ENCODE data around the gene TNNC2. TPM values are rescaled to one million over a fixed set of nuclear protein-coding genes. Genes with fewer than 3 reads are reported as not detected.
A peak's percentile ranks its signal among the peaks of the same experiment; 100 is the strongest.

Gene TNNC2
- polyA plus RNA-seq, 2 of the 4 experiments (the other 2 are of a cell fraction), result 0.23 TPM; not detected in 1

GRCh38 chr20:45859916-45860315 is 32.8 kb upstream of the TNNC2 start (continued):
- no peak for TF ChIP-seq ATOH8 (CRISPR knock-in tag; IDR thresholded peaks at IDR 0.05; ENCODE audit: low read depth)
- no peak for TF ChIP-seq CHD2 (IDR thresholded peaks at IDR 0.05; ENCODE audit: low read length, partially characterized antibody)
- no peak for TF ChIP-seq TFCP2L1 (CRISPR knock-in tag; IDR thresholded peaks at IDR 0.05)
- no peak for TF ChIP-seq POLR2A (IDR thresholded peaks at IDR 0.05; ENCODE audit: low read length)
- no peak for TF ChIP-seq RARB (CRISPR knock-in tag; IDR thresholded peaks at IDR 0.05)
- no peak for TF ChIP-seq FOSL2 (IDR thresholded peaks at IDR 0.05)
- no peak for TF ChIP-seq FOSL2 (CRISPR knock-in tag; IDR thresholded peaks at IDR 0.05)
- no peak for TF ChIP-seq EHF (CRISPR knock-in tag; IDR thresholded peaks at IDR 0.05)
- TF ChIP-seq JUN (IDR thresholded peaks at IDR 0.05), result no peak
- no peak for TF ChIP-seq CBX2 (IDR thresholded peaks at IDR 0.05; ENCODE audit: borderline replicate concordance, low read depth)
- TF ChIP-seq ESRRA (IDR thresholded peaks at IDR 0.05; ENCODE audit: borderline replicate concordance, low read length), result no peak

GRCh38 chr20:45857882-45858216 is 30.7 kb upstream of the TNNC2 start:
- ChIA-PET POLR2A (no interaction called here), CTCF (interaction anchor here (1.2 to 1.3 kb wide), 2 partner anchors 23 to 58 kb away, joined by 3 to 4 read pairs; no protein-coding TSS in a partner anchor)
- Histone ChIP-seq H3K4me1 (peaks cover 22% of the 10 kb centered on the region; the same call in 2 of the 3 replicates), H3K27ac (peak overlapping the region; percentile 74 to 80), H3K4me2 (peak overlapping the region; percentile 95), H3K9me3 (no peaks in the 10 kb centered on the region), H3K4me3 (peak overlapping the region; percentile 63)
- no peak for DNase-seq (ENCODE audit: low read depth in 1 of 2, low spot score in 1 of 2)
- no peak for TF ChIP-seq CEBPB (IDR thresholded peaks at IDR 0.05)
- TF ChIP-seq JUNB (IDR thresholded peaks at IDR 0.05), result no peak
- no peak for TF ChIP-seq FOSB (CRISPR knock-in tag; IDR thresholded peaks at IDR 0.05)
- TF ChIP-seq RFX5 (IDR thresholded peaks at IDR 0.05), result no peak
- no peak for TF ChIP-seq ZSCAN20 (CRISPR knock-in tag; IDR thresholded peaks at IDR 0.05)
- peak; percentile 63 for TF ChIP-seq ZFP36 (IDR thresholded peaks at IDR 0.05; ENCODE audit: borderline replicate concordance, partially characterized antibody)
- WGBS (ENCODE audit: missing lambda C conversion rate), result 63% methylated on average over 11 of the region's 13 CpGs
- peak in 1 of 2 experiments; percentile 10; a peak in 1 of 6 replicates for ATAC-seq
- no peak for FAIRE-seq

- DNase-seq (ENCODE audit: low read depth in 1 of 2, low spot score in 1 of 2) (peak; percentile 100), ATAC-seq (peak; percentile 100), FAIRE-seq (no peak)
- H3K4me3 ChIP-seq, result peak within 1 kb of the TSS; percentile 63
- WGBS (ENCODE audit: missing lambda C conversion rate), result 6% methylated on average over 33 of the region's 36 CpGs
- POLR2A ChIA-PET, result no interaction called here
- peak within 1 kb of the TSS; percentile 74 to 86 for H3K27ac ChIP-seq
- CTCF ChIA-PET, result interaction anchor here (1.0 to 2.5 kb wide), 4 partner anchors 10 to 58 kb away, joined by 4 to 9 read pairs (median 8); no protein-coding TSS in a partner anchor
- H3K4me2 ChIP-seq, result peak within 1 kb of the TSS; percentile 95
- no peaks in the 10 kb centered on the region for H3K9me3 ChIP-seq
- peaks cover 22% of the 10 kb centered on the region; the same call in 2 of the 3 replicates for H3K4me1 ChIP-seq
- TF ChIP-seq HOXA7 (CRISPR knock-in tag; IDR thresholded peaks at IDR 0.05) (no peak), EHMT2 (IDR thresholded peaks at IDR 0.05; ENCODE audit: low read depth) (no peak), RARB (CRISPR knock-in tag; IDR thresholded peaks at IDR 0.05) (no peak), GATA3 (IDR thresholded peaks at IDR 0.05; ENCODE audit: borderline replicate concordance) (no peak), FOSL2 (IDR thresholded peaks at IDR 0.05) (no peak), FOSL2 (CRISPR knock-in tag; IDR thresholded peaks at IDR 0.05) (no peak), NFE2L2 (conservative IDR thresholded peaks at IDR 0.05; ENCODE audit: low read length) (no peak), MYC (IDR thresholded peaks at IDR 0.05; ENCODE audit: borderline replicate concordance, low read length) (no peak), HMGXB4 (CRISPR knock-in tag; IDR thresholded peaks at IDR 0.05; ENCODE audit: borderline replicate concordance) (no peak), HEYL (CRISPR knock-in tag; IDR thresholded peaks at IDR 0.05) (no peak), HOXB13 (CRISPR knock-in tag; IDR thresholded peaks at IDR 0.05; ENCODE audit: low read depth) (no peak), MAX (IDR thresholded peaks at IDR 0.05) (peak; percentile 50; the same call in 1 of the 2 replicates), ATOH8 (CRISPR knock-in tag; IDR thresholded peaks at IDR 0.05; ENCODE audit: low read depth) (no peak), MAZ (IDR thresholded peaks at IDR 0.05; ENCODE audit: borderline replicate concordance, low read depth, low read length) (no peak), TFCP2L1 (CRISPR knock-in tag; IDR thresholded peaks at IDR 0.05) (no peak), E2F6 (IDR thresholded peaks at IDR 0.05; ENCODE audit: borderline replicate concordance, low read depth) (no peak), CHD2 (IDR thresholded peaks at IDR 0.05; ENCODE audit: low read length, partially characterized antibody) (peak; percentile 53), ZFP36 (IDR thresholded peaks at IDR 0.05; ENCODE audit: borderline replicate concordance, partially characterized antibody) (no peak), BCL3 (IDR thresholded peaks at IDR 0.05) (no peak; the same call in 2 of the 3 replicates)
These were observed 30.2 kb upstream of the TNNC2 start, which contains the start of the genes ACOT8 and ZSWIM3 for GRCh38 chr20:45857114-45857881. ACOT8 (minus strand) TSS chr20:45857392; CDS start chr20:45857315, 77 bp downstream. ZSWIM3 (plus strand) TSS chr20:45857614; CDS start chr20:45857826, 212 bp downstream.
